GM19397 (cell line): ENCODE measurements around the gene WDR62.
"Not testable (repeated sequence)": the region's sequence is repeated elsewhere in the genome, so short reads cannot be mapped to it uniquely, and the experiment has no call there.

Experiments used
- ATAC-seq: cut with Tn5 transposase; IDR thresholded peaks from one replicate; pipeline ENCODE4 v1.9.1; 2021; ENCODE audit warnings: mild to moderate bottlenecking, moderate library complexity; ENCODE audit not compliant: unreplicated experiment

Gene WDR62

DNA sequence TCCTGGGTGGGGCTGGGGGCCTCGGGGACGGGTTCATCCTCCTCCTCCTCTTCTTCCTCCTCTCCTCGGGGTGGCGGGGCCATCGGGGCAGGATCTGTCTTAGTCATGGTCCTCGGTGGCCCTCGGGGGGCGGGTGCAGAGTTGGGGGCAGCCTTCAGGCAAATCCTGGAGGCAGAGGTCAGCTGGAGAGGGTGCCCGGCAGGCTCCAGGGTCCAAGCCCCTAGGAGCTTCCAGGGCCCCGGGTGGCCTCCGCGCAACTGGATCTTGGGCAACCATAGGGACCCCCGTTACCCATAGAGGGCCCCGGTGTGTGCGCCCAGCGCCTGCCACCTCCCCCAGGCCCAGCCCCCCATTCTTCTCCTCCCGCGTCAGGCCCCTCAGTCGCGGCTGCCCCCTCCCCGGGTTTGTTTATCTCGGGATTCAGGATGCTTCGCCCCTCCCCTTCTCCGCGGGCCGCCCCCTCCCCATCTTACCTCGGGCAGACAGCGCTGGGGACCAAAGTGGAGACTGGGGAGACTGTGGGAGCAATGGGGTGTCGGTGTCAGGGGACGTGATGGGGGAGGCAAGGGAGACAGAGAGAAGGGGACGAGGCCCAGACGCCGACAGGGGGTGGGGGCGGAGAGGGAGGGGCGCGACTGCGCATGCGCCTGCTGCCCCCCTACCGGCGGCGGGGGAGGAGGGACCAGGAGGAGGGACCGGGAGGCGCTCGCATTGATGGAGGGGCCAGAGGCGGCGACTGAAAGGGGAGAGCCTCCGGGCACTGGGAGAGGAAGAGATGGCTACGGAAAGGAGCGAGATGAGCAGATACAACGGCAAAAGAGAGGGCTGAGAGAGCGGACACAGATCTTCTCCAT lies 22.2 kb upstream of the WDR62 start, which contains the start of gene CLIP3:
CLIP3 (minus strand) TSS at position 623 of the 854 bp plus-strand sequence; CDS start at position 107, 516 bp downstream.
- no peak for ATAC-seq

DNA sequence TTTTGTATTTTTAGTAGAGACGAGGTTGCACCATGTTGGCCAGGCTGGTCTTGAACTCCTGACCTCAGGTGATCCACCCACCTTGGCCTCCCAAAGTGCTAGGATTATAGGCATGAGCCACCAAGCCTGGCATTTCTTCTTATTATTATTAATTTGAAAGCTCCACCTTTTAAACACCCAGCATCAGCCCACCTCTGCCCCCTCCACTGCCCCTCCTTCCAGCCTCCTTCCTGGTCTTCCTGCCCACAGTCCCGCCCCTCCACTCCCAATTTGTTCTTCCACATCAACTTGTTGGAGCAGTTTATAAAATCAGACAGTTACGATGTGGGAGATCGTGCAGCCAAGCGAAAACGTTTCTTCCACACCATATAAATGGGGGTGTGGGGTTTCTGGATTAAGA lies 14.2 kb upstream of the WDR62 start:
- ATAC-seq = no peak

DNA sequence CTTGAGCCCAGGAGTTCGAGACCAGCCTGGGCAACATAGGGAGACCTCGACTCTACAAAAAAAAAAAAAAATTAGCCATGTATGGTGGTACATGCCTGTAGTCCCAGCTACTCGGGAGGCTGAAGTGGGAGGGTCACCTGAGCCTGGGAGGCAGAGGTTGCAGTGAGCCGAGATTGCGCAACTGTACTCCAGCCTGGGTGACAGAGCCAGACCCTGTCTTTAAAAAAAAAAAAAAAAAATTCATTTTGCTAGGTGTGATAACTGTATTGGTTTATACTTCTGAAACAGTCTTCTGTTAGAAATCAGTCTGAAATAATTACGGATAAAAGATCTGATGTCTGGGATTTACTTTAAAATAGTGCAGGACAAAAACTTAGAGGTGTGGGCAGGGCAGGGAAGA lies 13.6 kb upstream of the WDR62 start:
- ATAC-seq = not testable (repeated sequence)

- no peak for ATAC-seq
These were observed 12.9 kb upstream of the WDR62 start for GRCh38 chr19:36041831-36042230.

DNA sequence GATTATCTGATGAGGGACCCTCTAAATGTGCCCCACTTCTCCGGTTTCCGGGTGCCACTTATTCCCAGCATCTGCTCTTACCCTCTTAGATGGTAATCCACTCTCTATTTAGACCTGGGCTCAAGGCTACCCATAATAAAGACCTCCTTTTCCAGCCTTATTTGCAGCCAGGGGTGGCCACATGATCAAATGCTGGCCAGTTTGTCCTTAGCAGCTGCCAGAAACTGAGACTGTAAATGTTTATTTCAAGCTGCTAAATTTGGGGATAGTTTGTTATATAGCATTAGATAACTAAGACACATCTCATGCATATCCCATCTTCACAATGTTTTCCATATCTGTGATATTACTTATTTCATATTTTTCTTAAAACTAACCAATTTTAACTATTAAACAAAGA lies 10.7 kb upstream of the WDR62 start:
- ATAC-seq = no peak

DNA sequence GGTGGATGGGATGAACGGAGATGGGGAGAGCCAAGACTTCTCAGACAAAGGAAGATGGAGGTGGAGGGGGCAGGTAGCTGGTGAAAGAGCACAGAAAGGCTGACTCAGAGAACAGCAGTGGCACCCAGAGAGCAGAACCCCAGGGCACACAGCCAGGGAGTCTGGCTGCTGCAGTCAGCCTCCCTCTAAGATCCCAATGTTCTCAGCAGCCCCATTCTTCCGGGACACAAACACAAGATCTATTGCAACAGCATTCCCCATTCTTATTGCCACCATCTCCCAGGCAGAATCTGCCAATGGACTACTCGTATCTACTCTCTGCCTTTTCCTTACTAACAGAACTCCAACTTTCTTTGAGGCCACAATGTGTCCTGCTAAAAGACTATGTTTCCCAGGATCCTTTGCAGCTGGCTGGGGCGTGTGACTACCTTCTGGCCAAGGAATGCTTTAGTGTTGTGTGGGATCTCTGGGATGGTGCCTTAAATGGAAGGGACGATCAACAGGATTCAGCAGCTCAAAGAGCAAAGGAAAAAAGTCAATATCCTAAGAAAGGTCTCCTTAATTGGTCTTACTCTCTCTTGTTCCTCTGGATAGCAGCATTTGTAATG lies 8.2 kb upstream of the WDR62 start:
- ATAC-seq = no peak

GRCh38 chr19:36047835-36048234 lies 6.9 kb upstream of the WDR62 start:
- no peak for ATAC-seq

DNA sequence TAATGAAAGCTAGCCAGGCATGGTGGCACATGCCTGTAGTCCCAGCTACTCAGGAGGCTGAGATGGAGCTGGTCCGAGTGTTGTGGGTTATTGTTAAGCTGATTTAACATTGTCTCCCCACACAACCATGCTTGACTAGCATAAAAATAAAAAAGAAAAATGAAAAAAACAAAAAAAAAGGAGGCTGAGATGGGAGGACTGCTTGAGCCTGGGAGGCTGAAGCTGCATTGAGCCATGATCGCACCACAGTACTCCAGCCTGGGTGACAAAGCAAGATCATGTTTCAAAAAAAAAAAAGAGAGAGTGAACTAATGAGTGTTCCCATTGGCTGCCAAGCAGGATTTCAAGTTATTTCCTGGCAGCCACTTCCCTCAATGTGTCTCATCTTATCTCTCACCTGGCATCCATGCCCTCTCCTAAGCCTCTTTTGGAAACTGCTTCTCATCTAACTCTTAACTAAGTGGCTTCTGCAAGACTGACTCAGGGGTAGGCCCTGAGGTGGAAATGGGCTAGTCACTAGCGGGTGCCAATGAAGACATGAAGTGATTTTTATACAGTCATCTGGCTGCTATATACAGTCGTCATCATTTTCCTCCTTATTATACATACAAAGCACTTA lies 5.5 kb upstream of the WDR62 start:
- no peak for ATAC-seq

- no peak for ATAC-seq
These were observed 3.5 kb upstream of the WDR62 start for GRCh38 chr19:36051236-36051635.

DNA sequence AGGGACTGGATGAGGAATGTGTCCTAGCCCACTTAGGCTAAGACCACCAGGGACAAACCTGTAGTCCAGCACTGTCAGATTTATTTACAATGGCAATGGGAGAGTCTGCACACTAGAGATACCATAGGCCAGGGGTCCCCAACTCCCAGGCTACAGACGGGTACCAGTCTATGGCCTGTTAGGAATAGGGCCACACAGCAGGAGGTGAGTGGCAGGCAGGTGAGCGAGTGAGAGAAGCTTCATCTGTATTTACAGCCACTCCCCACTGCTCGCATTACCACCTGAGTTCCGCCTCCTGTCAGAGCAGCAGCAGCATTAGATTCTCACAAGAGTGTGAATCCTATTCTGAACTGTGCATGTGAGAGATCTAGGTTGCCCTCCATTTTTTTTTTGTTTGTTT lies 3.1 kb upstream of the WDR62 start:
- no peak for ATAC-seq

DNA sequence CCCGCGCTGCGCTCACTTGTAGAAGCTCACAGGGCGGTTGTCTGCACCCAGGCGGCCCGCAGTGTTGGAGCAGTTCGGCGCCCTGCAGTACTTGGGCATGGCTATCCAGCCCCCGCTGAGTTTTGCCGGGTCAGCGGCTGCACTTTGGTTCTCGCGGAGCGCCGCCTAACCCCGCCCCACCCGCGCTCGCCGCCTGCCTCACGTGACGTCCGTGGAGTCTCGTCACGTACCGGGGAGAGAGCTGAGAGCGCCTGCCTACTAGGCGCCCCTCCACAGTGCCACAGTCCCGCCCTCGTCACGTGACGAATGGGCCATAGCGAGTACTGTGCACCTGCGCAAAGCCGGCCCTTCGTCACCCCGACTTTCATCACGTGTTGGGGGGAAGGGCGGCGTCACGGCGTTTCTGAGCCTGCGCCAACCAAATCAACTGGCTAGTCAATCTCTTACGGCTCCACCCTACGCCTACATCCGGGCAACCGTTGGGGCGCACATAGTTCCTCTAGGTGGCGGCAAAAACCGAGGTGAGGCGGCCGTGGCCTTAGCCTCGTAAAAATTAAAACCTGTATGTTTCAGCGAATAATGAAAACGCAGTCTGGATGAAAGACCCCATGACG lies 471 bp upstream of the WDR62 start, which contains the start of gene THAP8:
THAP8 (minus strand) TSS at position 167 of the 614 bp plus-strand sequence; CDS start at position 99, 68 bp downstream.
- ATAC-seq = peak; percentile 83

- ATAC-seq = no peak
These were observed 3.9 kb downstream of the WDR62 start for GRCh38 chr19:36058481-36059179.

- no peak for ATAC-seq
These were observed 4.6 kb downstream of the WDR62 start for GRCh38 chr19:36059180-36059910.

- no peak for ATAC-seq
These were observed 5.7 kb downstream of the WDR62 start for GRCh38 chr19:36060430-36060829.

GRCh38 chr19:36061367-36061766 lies 6.7 kb downstream of the WDR62 start:
- no peak for ATAC-seq

DNA sequence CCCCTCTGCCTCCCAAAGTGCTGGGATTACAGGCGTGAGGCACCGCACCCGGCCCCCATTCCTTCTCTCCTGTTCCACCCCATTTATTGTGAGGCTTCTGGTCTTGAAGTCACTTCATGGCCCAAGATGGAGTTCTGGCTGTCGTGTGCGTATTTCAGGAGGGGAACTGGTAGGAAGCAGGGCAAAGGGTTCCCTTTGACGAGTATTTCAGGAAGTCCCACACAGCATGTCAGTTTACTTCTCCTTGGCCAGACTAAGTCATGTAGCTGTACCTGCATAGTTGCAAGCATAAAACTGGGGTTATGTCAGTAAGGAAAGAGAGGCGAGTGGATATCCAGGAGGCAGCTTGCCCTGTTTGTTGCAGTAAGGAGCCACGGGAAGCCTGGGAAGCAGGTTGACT lies 10.1 kb downstream of the WDR62 start:
- ATAC-seq = no peak

- ATAC-seq = no peak
These were observed 13.0 kb downstream of the WDR62 start for GRCh38 chr19:36067681-36068080.

- ATAC-seq = not testable (repeated sequence)
These were observed 14.3 kb downstream of the WDR62 start for GRCh38 chr19:36068810-36069499.

DNA sequence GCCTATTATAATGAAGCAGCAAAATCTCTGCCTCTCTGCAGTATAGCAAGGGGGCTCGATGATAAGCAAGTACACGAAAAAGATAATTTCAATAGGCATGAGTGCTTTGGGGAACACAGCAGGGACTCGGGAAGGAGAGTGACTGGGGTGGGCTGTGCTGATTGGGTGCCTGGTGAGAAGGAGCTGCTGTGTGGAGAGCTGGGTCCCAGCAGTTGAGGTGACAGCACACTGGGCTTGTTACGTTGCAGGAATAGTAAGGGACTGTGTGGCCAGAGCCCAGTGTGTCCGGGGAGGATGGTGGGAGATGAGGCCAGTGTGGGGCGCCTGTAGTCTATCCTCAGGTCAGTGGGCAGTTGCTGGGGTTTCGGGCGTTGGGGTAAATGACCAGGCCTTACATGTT lies 17.4 kb downstream of the WDR62 start:
- ATAC-seq = no peak
